Measurements from ENCODE around the gene FSD1L. TPM values are rescaled to one million over a fixed set of nuclear protein-coding genes. Genes with fewer than 3 reads are reported as not detected.
"Not testable (repeated sequence)": the region's sequence is repeated elsewhere in the genome, so short reads cannot be mapped to it uniquely, and the experiment has no call there.

Gene FSD1L
- total RNA-seq, 1 experiment from 2014 or later, result 3.4 TPM

- no peak for TF ChIP-seq CTCF (IDR thresholded peaks at IDR 0.05; ENCODE audit: unreplicated experiment)
- intact Hi-C loops (cut with micrococcal nuclease; ENCODE audit: unreplicated experiment), result no loop called here
- no peak for DNase-seq
- no peaks in the 10 kb centered on the region for H3K36me3 Mint-ChIP-seq (ENCODE audit: insufficient read depth, unreplicated experiment)
- H3K27me3 Mint-ChIP-seq (ENCODE audit: unreplicated experiment), result no peaks in the 10 kb centered on the region
- peaks cover 8% of the 10 kb centered on the region for H3K9me3 Mint-ChIP-seq (ENCODE audit: low read depth, unreplicated experiment)
- no peaks in the 10 kb centered on the region for H3K4me1 Mint-ChIP-seq (ENCODE audit: low read depth, unreplicated experiment)
- CTCF ChIA-PET, result no interaction called here
- no peak overlapping the region for H3K27ac Mint-ChIP-seq (ENCODE audit: unreplicated experiment)
- BruUV-seq (replicated peaks), result no TSS peak
- H3K4me3 Mint-ChIP-seq (ENCODE audit: low read depth, unreplicated experiment), result no peak overlapping the region
Measured at GRCh38 chr9:105515811-105516413, 68.1 kb downstream of the FSD1L start.

GRCh38 chr9:105519710-105520369 lies 72.0 kb downstream of the FSD1L start:
- H3K27ac Mint-ChIP-seq (ENCODE audit: unreplicated experiment); H3K4me1 Mint-ChIP-seq (ENCODE audit: low read depth, unreplicated experiment); H3K36me3 Mint-ChIP-seq (ENCODE audit: insufficient read depth, unreplicated experiment); H3K9me3 Mint-ChIP-seq (ENCODE audit: low read depth, unreplicated experiment); intact Hi-C loops (cut with micrococcal nuclease; ENCODE audit: unreplicated experiment); H3K27me3 Mint-ChIP-seq (ENCODE audit: unreplicated experiment); H3K4me3 Mint-ChIP-seq (ENCODE audit: low read depth, unreplicated experiment); BruUV-seq (replicated peaks); CTCF ChIA-PET: not testable (repeated sequence)
- peak; percentile 36 for DNase-seq

GRCh38 chr9:105520992-105521391 lies 73.2 kb downstream of the FSD1L start:
- CTCF ChIA-PET; H3K4me3 Mint-ChIP-seq (ENCODE audit: low read depth, unreplicated experiment); H3K36me3 Mint-ChIP-seq (ENCODE audit: insufficient read depth, unreplicated experiment); H3K9me3 Mint-ChIP-seq (ENCODE audit: low read depth, unreplicated experiment); intact Hi-C loops (cut with micrococcal nuclease; ENCODE audit: unreplicated experiment); BruUV-seq (replicated peaks); DNase-seq; H3K4me1 Mint-ChIP-seq (ENCODE audit: low read depth, unreplicated experiment); H3K27me3 Mint-ChIP-seq (ENCODE audit: unreplicated experiment); H3K27ac Mint-ChIP-seq (ENCODE audit: unreplicated experiment): not testable (repeated sequence)

GRCh38 chr9:105522618-105523385 lies 75.0 kb downstream of the FSD1L start:
- intact Hi-C loops (cut with micrococcal nuclease; ENCODE audit: unreplicated experiment), result not testable (repeated sequence)

GRCh38 chr9:105531530-105531929 lies 83.7 kb downstream of the FSD1L start:
- DNase-seq, result no peak
- intact Hi-C loops (cut with micrococcal nuclease; ENCODE audit: unreplicated experiment), result no loop called here
- CTCF ChIA-PET, result no interaction called here

More at GRCh38 chr9:105522618-105523385, 75.0 kb downstream of the FSD1L start:
- BruUV-seq (replicated peaks); H3K9me3 Mint-ChIP-seq (ENCODE audit: low read depth, unreplicated experiment); CTCF ChIA-PET; H3K4me1 Mint-ChIP-seq (ENCODE audit: low read depth, unreplicated experiment); H3K27ac Mint-ChIP-seq (ENCODE audit: unreplicated experiment); DNase-seq; H3K27me3 Mint-ChIP-seq (ENCODE audit: unreplicated experiment); H3K4me3 Mint-ChIP-seq (ENCODE audit: low read depth, unreplicated experiment); H3K36me3 Mint-ChIP-seq (ENCODE audit: insufficient read depth, unreplicated experiment): not testable (repeated sequence)

More at GRCh38 chr9:105531530-105531929, 83.7 kb downstream of the FSD1L start:
- Mint-ChIP-seq H3K4me3 (ENCODE audit: low read depth, unreplicated experiment) (no peak overlapping the region), H3K4me1 (ENCODE audit: low read depth, unreplicated experiment) (no peaks in the 10 kb centered on the region), H3K36me3 (ENCODE audit: insufficient read depth, unreplicated experiment) (no peaks in the 10 kb centered on the region), H3K27me3 (ENCODE audit: unreplicated experiment) (no peaks in the 10 kb centered on the region), H3K27ac (ENCODE audit: unreplicated experiment) (no peak overlapping the region), H3K9me3 (ENCODE audit: low read depth, unreplicated experiment) (peaks cover 2% of the 10 kb centered on the region)
- no TSS peak for BruUV-seq (replicated peaks)
- no peak for TF ChIP-seq CTCF (IDR thresholded peaks at IDR 0.05; ENCODE audit: unreplicated experiment)

Data from Calu3 (cell line).